Astrocyte (in vitro differentiated cells and primary cell): ENCODE data around the gene FAM174C.

Source experiments
- CTCF ChIP-seq: IDR thresholded peaks from 2 replicates; pipeline ENCODE4 v1.5.1; 2011; ENCODE audit warnings: low read depth, mild to moderate bottlenecking, inconsistent platforms, low read length, moderate library complexity; ENCODE audit not compliant: insufficient read depth
- EZH2 ChIP-seq: IDR thresholded peaks from 2 replicates; pipeline ENCODE4 v1.6.1; 2012; ENCODE audit warnings: mild to moderate bottlenecking, low read length, inconsistent platforms; ENCODE audit not compliant: insufficient read depth

GRCh38 chr19:1256646-1257474, 18.5 kb upstream of the FAM174C start:
- TF ChIP-seq EZH2: no peak
- TF ChIP-seq CTCF: no peak
